Stimulated activated memory B cell treated with anti-CD40 and anti-IgM and Interleukin-4, amounts not matched to agents 10 μg/mL and 1 μg/mL and 100 μg/mL, for 72 hours (primary cell): ENCODE data around the gene TSHZ2.

Experiments
- ATAC-seq: fragments of 150-1000 bp; cut with Tn5 transposase; 2 replicates; pipeline ENCODE4 v1.10.0; 2021
- H3K27ac Mint-ChIP-seq: one replicate; pipeline ENCODE4 v1.8.0; 2022; ENCODE audit warnings: mild to moderate bottlenecking, mixed read lengths
- H3K27me3 Mint-ChIP-seq: one replicate; pipeline ENCODE4 v1.8.0; 2022; ENCODE audit warnings: mixed read lengths
- H3K36me3 Mint-ChIP-seq: one replicate; pipeline ENCODE4 v1.8.0; 2022; ENCODE audit warnings: mixed read lengths
- H3K4me1 Mint-ChIP-seq: one replicate; pipeline ENCODE4 v1.8.0; 2022; ENCODE audit warnings: mixed read lengths
- H3K4me3 Mint-ChIP-seq: one replicate; pipeline ENCODE4 v1.8.0; 2022; ENCODE audit warnings: mild to moderate bottlenecking, moderate library complexity, mixed read lengths
- H3K9me3 Mint-ChIP-seq: one replicate; pipeline ENCODE4 v1.8.0; 2022; ENCODE audit warnings: mixed read lengths

The TSHZ2 gene

GRCh38 chr20:53168491-53168890 is 196.3 kb downstream of the TSHZ2 start:
- H3K4me3 Mint-ChIP-seq: no peak overlapping the region
- no peaks in the 10 kb centered on the region for H3K36me3 Mint-ChIP-seq
- no peak for ATAC-seq
- H3K4me1 Mint-ChIP-seq: no peaks in the 10 kb centered on the region
- no peak overlapping the region for H3K27ac Mint-ChIP-seq
- H3K9me3 Mint-ChIP-seq: no peaks in the 10 kb centered on the region
- H3K27me3 Mint-ChIP-seq: no peaks in the 10 kb centered on the region

- Mint-ChIP-seq H3K4me3 (no peak overlapping the region), H3K27me3 (no peaks in the 10 kb centered on the region), H3K36me3 (no peaks in the 10 kb centered on the region), H3K27ac (no peak overlapping the region), H3K9me3 (no peaks in the 10 kb centered on the region), H3K4me1 (no peaks in the 10 kb centered on the region)
- no peak for ATAC-seq
Measured at GRCh38 chr20:53170196-53170595, 198.0 kb downstream of the TSHZ2 start.

- Mint-ChIP-seq H3K4me3 (no peak overlapping the region), H3K27ac (no peak overlapping the region)
Measured at GRCh38 chr20:53171065-53171464, 198.9 kb downstream of the TSHZ2 start.

GRCh38 chr20:53174454-53174853 is 202.3 kb downstream of the TSHZ2 start:
- no peaks in the 10 kb centered on the region for H3K27me3 Mint-ChIP-seq
- no peak overlapping the region for H3K27ac Mint-ChIP-seq
- ATAC-seq: no peak
- H3K4me1 Mint-ChIP-seq: no peaks in the 10 kb centered on the region
- no peaks in the 10 kb centered on the region for H3K36me3 Mint-ChIP-seq
- no peaks in the 10 kb centered on the region for H3K9me3 Mint-ChIP-seq
- no peak overlapping the region for H3K4me3 Mint-ChIP-seq

More at GRCh38 chr20:53171065-53171464, 198.9 kb downstream of the TSHZ2 start:
- no peaks in the 10 kb centered on the region for H3K27me3 Mint-ChIP-seq
- no peaks in the 10 kb centered on the region for H3K9me3 Mint-ChIP-seq
- no peaks in the 10 kb centered on the region for H3K4me1 Mint-ChIP-seq
- H3K36me3 Mint-ChIP-seq: no peaks in the 10 kb centered on the region
- no peak for ATAC-seq

GRCh38 chr20:53175135-53175780 is 203.1 kb downstream of the TSHZ2 start:
- Mint-ChIP-seq H3K4me1 (no peaks in the 10 kb centered on the region), H3K9me3 (no peaks in the 10 kb centered on the region), H3K27ac (no peak overlapping the region), H3K36me3 (no peaks in the 10 kb centered on the region), H3K27me3 (no peaks in the 10 kb centered on the region), H3K4me3 (no peak overlapping the region)
- no peak for ATAC-seq

- Mint-ChIP-seq H3K4me1 (no peaks in the 10 kb centered on the region), H3K9me3 (no peaks in the 10 kb centered on the region), H3K4me3 (no peak overlapping the region), H3K27me3 (no peaks in the 10 kb centered on the region), H3K36me3 (no peaks in the 10 kb centered on the region), H3K27ac (no peak overlapping the region)
- no peak for ATAC-seq
Measured at GRCh38 chr20:53176134-53176533, 204.0 kb downstream of the TSHZ2 start.

GRCh38 chr20:53177687-53178086 is 205.5 kb downstream of the TSHZ2 start:
- ATAC-seq: no peak
- Mint-ChIP-seq H3K27ac (no peak overlapping the region), H3K4me1 (no peaks in the 10 kb centered on the region), H3K27me3 (peaks cover 11% of the 10 kb centered on the region), H3K36me3 (no peaks in the 10 kb centered on the region), H3K4me3 (no peak overlapping the region), H3K9me3 (no peaks in the 10 kb centered on the region)

- ATAC-seq: no peak
- Mint-ChIP-seq H3K27ac (no peak overlapping the region), H3K4me3 (no peak overlapping the region), H3K27me3 (peaks cover 14% of the 10 kb centered on the region), H3K36me3 (no peaks in the 10 kb centered on the region), H3K9me3 (no peaks in the 10 kb centered on the region), H3K4me1 (no peaks in the 10 kb centered on the region)
Measured at GRCh38 chr20:53179749-53180148, 207.6 kb downstream of the TSHZ2 start.

GRCh38 chr20:53180928-53181362 is 208.8 kb downstream of the TSHZ2 start:
- no peak for ATAC-seq
- no peaks in the 10 kb centered on the region for H3K36me3 Mint-ChIP-seq
- no peak overlapping the region for H3K27ac Mint-ChIP-seq
- H3K4me3 Mint-ChIP-seq: no peak overlapping the region
- no peaks in the 10 kb centered on the region for H3K9me3 Mint-ChIP-seq
- H3K27me3 Mint-ChIP-seq: peaks cover 14% of the 10 kb centered on the region
- no peaks in the 10 kb centered on the region for H3K4me1 Mint-ChIP-seq

GRCh38 chr20:53181866-53182376 is 209.8 kb downstream of the TSHZ2 start:
- Mint-ChIP-seq H3K27me3 (peaks cover 14% of the 10 kb centered on the region), H3K4me3 (no peak overlapping the region), H3K4me1 (no peaks in the 10 kb centered on the region), H3K36me3 (no peaks in the 10 kb centered on the region), H3K9me3 (no peaks in the 10 kb centered on the region), H3K27ac (no peak overlapping the region)
- no peak for ATAC-seq

- peaks cover 14% of the 10 kb centered on the region for H3K27me3 Mint-ChIP-seq
- ATAC-seq: no peak
- H3K36me3 Mint-ChIP-seq: no peaks in the 10 kb centered on the region
- H3K27ac Mint-ChIP-seq: no peak overlapping the region
- H3K9me3 Mint-ChIP-seq: no peaks in the 10 kb centered on the region
- H3K4me1 Mint-ChIP-seq: peaks cover 8% of the 10 kb centered on the region
- H3K4me3 Mint-ChIP-seq: no peak overlapping the region
Measured at GRCh38 chr20:53183181-53183580, 211.0 kb downstream of the TSHZ2 start.

GRCh38 chr20:53186635-53187034 is 214.5 kb downstream of the TSHZ2 start:
- H3K9me3 Mint-ChIP-seq: no peaks in the 10 kb centered on the region
- H3K27me3 Mint-ChIP-seq: peaks cover 13% of the 10 kb centered on the region
- no peak overlapping the region for H3K4me3 Mint-ChIP-seq
- H3K27ac Mint-ChIP-seq: no peak overlapping the region
- no peak for ATAC-seq
- H3K4me1 Mint-ChIP-seq: peaks cover 8% of the 10 kb centered on the region
- H3K36me3 Mint-ChIP-seq: no peaks in the 10 kb centered on the region

- peaks cover 10% of the 10 kb centered on the region for H3K27me3 Mint-ChIP-seq
- peak overlapping the region; percentile 15 for H3K27ac Mint-ChIP-seq
- no peaks in the 10 kb centered on the region for H3K9me3 Mint-ChIP-seq
- no peak for ATAC-seq
- no peaks in the 10 kb centered on the region for H3K36me3 Mint-ChIP-seq
- H3K4me1 Mint-ChIP-seq: peaks cover 8% of the 10 kb centered on the region
- H3K4me3 Mint-ChIP-seq: no peak overlapping the region
Measured at GRCh38 chr20:53187392-53188068, 215.4 kb downstream of the TSHZ2 start.

- H3K4me1 Mint-ChIP-seq: peaks cover 8% of the 10 kb centered on the region
- no peak for ATAC-seq
- H3K36me3 Mint-ChIP-seq: no peaks in the 10 kb centered on the region
- peaks cover 8% of the 10 kb centered on the region for H3K27me3 Mint-ChIP-seq
- H3K4me3 Mint-ChIP-seq: no peak overlapping the region
- no peak overlapping the region for H3K27ac Mint-ChIP-seq
- H3K9me3 Mint-ChIP-seq: no peaks in the 10 kb centered on the region
Measured at GRCh38 chr20:53190225-53190624, 218.1 kb downstream of the TSHZ2 start.

- Mint-ChIP-seq H3K27me3 (peaks cover 13% of the 10 kb centered on the region), H3K4me3 (no peak overlapping the region), H3K27ac (no peak overlapping the region), H3K4me1 (peaks cover 8% of the 10 kb centered on the region), H3K9me3 (no peaks in the 10 kb centered on the region), H3K36me3 (no peaks in the 10 kb centered on the region)
- ATAC-seq: no peak
Measured at GRCh38 chr20:53191957-53192356, 219.8 kb downstream of the TSHZ2 start.
